ENCODE results near the gene KNSTRN. TPM values are rescaled to one million over a fixed set of nuclear protein-coding genes. Genes with fewer than 3 reads are reported as not detected.

KNSTRN gene
- total and polyA plus RNA-seq, 10 donors, result 6.0 to 16.8 (median 10.2) TPM

DNA sequence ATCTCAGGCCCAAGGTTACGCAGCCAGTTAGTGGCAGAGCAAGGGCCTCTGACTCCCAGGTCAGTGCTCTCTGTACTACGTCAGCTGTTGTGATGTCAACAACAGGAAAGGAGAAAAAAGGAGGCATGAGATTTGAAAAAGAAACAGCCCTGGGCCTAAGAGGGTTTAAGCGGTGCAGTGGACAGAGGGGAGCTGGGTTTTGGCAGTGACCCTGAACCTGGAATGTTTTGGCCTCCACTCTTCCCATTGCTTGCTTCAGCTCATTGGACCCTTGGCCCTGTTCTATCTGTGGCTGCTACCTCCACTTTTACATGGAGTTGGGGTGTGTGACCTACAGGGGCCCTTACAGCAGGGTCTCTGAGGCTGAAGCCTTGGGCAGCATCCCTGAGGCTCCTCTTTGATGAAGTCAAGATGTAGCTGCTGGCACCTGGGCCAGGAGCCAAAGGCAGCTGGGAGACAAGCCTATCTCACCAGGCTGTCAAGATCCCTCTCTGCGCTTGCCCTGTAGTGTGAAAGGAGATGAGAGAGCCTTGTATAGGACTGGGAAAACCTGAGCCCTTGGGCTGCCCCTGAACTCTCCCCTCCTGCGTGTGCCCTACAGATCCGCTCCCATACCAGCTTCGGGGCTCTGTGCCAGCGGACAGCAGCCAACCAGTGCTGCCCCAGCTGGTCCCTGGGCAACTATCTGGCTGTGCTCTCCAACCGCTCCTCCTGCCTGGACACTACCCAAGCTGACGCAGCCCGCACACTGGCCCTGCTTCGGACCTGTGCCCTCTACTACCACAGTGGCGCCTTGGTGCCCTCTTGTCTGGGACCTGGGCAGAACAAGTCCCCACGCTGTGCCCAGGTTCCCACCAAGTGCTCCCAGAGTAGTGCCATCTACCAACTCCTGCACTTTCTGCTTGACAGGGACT is 15.8 kb upstream of the KNSTRN start:
- Histone ChIP-seq H3K9me3 (no peaks in the 10 kb centered on the region), H3K4me1 (peaks cover 10 to 33% (median 21%) of the 10 kb centered on the region in 6 donors), H3K27ac (peak overlapping the region in 5 of 8 donors; percentile 75 to 87 (median 80)), H3K4me3 (peak overlapping the region in 4 of 8 donors; percentile 47 to 76 (median 52)), H3K36me3 (peaks cover 0 to 5% (median 0%) of the 10 kb centered on the region in 6 donors), H3K27me3 (replicated peaks in 1 of 7) (no peaks in the 10 kb centered on the region)
- WGBS, 5 donors, result 92 to 96% (median 95%) methylated on average over 12 to 14 of the region's 14 CpGs
- intact Hi-C loops (cut with DNase I; ENCODE audit: low total_unique reads), result loop anchor here (10.0 kb wide), 1 partner anchor 48 kb away; no protein-coding TSS in a partner anchor
- DNase-seq, result peak; percentile 78
- TF ChIP-seq, protein P1, sequence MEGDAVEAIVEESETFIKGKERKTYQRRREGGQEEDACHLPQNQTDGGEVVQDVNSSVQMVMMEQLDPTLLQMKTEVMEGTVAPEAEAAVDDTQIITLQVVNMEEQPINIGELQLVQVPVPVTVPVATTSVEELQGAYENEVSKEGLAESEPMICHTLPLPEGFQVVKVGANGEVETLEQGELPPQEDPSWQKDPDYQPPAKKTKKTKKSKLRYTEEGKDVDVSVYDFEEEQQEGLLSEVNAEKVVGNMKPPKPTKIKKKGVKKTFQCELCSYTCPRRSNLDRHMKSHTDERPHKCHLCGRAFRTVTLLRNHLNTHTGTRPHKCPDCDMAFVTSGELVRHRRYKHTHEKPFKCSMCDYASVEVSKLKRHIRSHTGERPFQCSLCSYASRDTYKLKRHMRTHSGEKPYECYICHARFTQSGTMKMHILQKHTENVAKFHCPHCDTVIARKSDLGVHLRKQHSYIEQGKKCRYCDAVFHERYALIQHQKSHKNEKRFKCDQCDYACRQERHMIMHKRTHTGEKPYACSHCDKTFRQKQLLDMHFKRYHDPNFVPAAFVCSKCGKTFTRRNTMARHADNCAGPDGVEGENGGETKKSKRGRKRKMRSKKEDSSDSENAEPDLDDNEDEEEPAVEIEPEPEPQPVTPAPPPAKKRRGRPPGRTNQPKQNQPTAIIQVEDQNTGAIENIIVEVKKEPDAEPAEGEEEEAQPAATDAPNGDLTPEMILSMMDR (IDR thresholded peaks at IDR 0.05 in 8 of 11, conservative IDR thresholded peaks at IDR 0.05 in 3 of 11), result no peak
- TF ChIP-seq POLR2AphosphoS5 (IDR thresholded peaks at IDR 0.05) (no peak), POLR2A (IDR thresholded peaks at IDR 0.05) (no peak)

DNA sequence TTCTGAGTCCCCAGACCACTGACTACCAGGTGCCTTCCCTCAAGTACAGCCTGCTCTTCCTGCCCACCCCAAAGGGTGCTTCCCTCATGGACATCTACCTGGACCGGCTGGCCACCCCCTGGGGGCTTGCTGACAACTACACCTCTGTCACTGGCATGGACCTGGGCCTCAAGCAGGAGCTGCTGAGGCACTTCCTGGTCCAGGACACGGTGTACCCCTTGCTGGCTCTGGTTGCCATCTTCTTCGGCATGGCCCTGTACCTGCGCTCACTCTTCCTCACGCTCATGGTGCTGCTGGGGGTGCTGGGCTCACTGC is 15.2 kb upstream of the KNSTRN start:
- Histone ChIP-seq H3K4me1 (peaks cover 10 to 38% (median 24%) of the 10 kb centered on the region in 6 donors), H3K36me3 (peaks cover 0 to 5% (median 0%) of the 10 kb centered on the region in 6 donors), H3K4me3 (peak overlapping the region in 7 of 8 donors; percentile 40 to 76 (median 51)), H3K9me3 (no peaks in the 10 kb centered on the region), H3K27me3 (replicated peaks in 1 of 7) (no peaks in the 10 kb centered on the region), H3K27ac (peak overlapping the region in 7 of 8 donors; percentile 58 to 87 (median 75))
- DNase-seq, result no peak
- WGBS, 5 donors, result 59 to 70% (median 61%) methylated on average over 5 of the region's 5 CpGs
- TF ChIP-seq, protein P1 (IDR thresholded peaks at IDR 0.05 in 8 of 11, conservative IDR thresholded peaks at IDR 0.05 in 3 of 11), result no peak
- no peak for TF ChIP-seq POLR2AphosphoS5 (IDR thresholded peaks at IDR 0.05)
- TF ChIP-seq POLR2A (IDR thresholded peaks at IDR 0.05), result no peak
- intact Hi-C loops (cut with DNase I; ENCODE audit: low total_unique reads), result loop anchor here (10.0 kb wide), 1 partner anchor 47 kb away; no protein-coding TSS in a partner anchor

DNA sequence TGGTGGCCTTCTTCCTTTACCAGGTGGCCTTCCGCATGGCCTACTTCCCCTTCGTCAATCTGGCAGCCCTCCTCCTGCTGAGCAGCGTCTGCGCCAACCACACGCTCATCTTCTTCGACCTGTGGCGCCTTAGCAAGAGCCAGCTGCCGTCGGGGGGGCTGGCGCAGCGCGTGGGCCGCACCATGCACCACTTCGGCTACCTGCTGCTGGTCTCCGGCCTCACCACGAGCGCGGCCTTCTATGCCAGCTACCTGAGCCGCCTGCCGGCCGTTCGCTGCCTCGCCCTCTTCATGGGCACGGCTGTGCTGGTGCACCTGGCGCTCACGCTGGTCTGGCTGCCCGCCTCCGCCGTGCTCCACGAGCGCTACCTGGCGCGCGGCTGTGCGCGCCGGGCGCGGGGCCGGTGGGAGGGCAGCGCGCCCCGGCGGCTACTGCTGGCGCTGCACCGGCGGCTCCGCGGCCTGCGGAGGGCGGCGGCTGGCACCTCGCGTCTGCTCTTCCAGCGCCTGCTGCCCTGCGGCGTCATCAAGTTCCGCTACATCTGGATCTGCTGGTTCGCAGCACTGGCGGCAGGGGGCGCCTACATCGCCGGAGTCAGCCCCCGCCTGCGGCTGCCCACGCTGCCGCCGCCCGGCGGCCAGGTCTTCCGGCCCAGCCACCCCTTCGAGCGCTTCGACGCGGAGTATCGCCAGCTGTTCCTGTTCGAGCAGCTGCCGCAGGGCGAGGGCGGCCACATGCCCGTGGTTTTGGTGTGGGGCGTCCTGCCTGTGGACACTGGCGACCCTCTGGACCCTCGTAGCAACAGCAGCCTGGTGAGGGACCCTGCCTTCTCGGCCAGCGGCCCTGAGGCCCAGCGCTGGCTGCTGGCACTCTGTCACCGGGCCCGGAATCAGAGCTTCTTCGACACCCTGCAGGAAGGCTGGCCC is 14.6 kb upstream of the KNSTRN start:
- peak; percentile 98 for DNase-seq
- TF ChIP-seq POLR2A (IDR thresholded peaks at IDR 0.05), result no peak
- TF ChIP-seq POLR2AphosphoS5 (IDR thresholded peaks at IDR 0.05), result peak; percentile 63 to 85 (median 74)
- TF ChIP-seq, protein P1 (IDR thresholded peaks at IDR 0.05 in 8 of 11, conservative IDR thresholded peaks at IDR 0.05 in 3 of 11), result peak; percentile 75 to 98 (median 94)
- Histone ChIP-seq H3K36me3 (no peaks in the 10 kb centered on the region), H3K27ac (peak overlapping the region in 7 of 8 donors; percentile 58 to 87 (median 75)), H3K27me3 (replicated peaks in 1 of 7) (no peaks in the 10 kb centered on the region), H3K4me1 (peaks cover 12 to 44% (median 27%) of the 10 kb centered on the region in 6 donors), H3K4me3 (peak overlapping the region; percentile 4 to 76 (median 49)), H3K9me3 (no peaks in the 10 kb centered on the region)
- WGBS, 5 donors, result 9 to 32% (median 10%) methylated on average over 9 to 91 of the region's 91 CpGs
- intact Hi-C loops (cut with DNase I; ENCODE audit: low total_unique reads), result loop anchor here (10.0 kb wide), 1 partner anchor 47 kb away; no protein-coding TSS in a partner anchor

All from spleen (tissue), 11 donors.